Esophagus muscularis mucosa (tissue), 4 donors: ENCODE data around the gene NEDD8. TPM values are rescaled to one million over a fixed set of nuclear protein-coding genes. Genes with fewer than 3 reads are reported as not detected.

ENCODE experiments used
- DNase-seq: peaks from one replicate; pipeline ENCODE4 v3.0.0-alpha.2; 2017; ENCODE audit errors: extremely low spot score
- H3K27ac ChIP-seq, 4 donors: fragments of 200-600 bp; sonication (generic); replicated peaks in 1 of 4; 1 replicate in 3 of 4; 2 replicates in 1 of 4; pipeline ENCODE4 v1.5.1; 2016 to 2019; ENCODE audit warnings: mild to moderate bottlenecking in 1 of 4
- H3K27me3 ChIP-seq, 4 donors: fragments of 200-600 bp; sonication (generic); one replicate each; pipeline versions ENCODE4 v1.5.1 to v1.6.0; 2016 to 2019
- H3K36me3 ChIP-seq, 4 donors: fragments of 200-600 bp; sonication (generic); one replicate each; pipeline ENCODE4 v1.5.1; 2016 to 2019
- H3K4me1 ChIP-seq, 4 donors: fragments of 200-600 bp; sonication (generic); one replicate each; pipeline ENCODE4 v1.5.1; 2016 to 2019
- H3K4me3 ChIP-seq, 4 donors: fragments of 200-600 bp; sonication (generic); 1 replicate in 2 of 4; 2 replicates in 2 of 4; pipeline ENCODE4 v1.5.1; 2016 to 2019; ENCODE audit warnings: mild to moderate bottlenecking in 4 of 4, moderate library complexity in 1 of 4
- H3K9me3 ChIP-seq, 4 donors: fragments of 200-600 bp; sonication (generic); 1 replicate in 3 of 4; 2 replicates in 1 of 4; pipeline ENCODE4 v1.5.1; 2016 to 2019
- EP300 ChIP-seq: sonication (generic); formaldehyde crosslinking; IDR thresholded peaks from one replicate; pipeline ENCODE4 v1.6.1; 2017; ENCODE audit warnings: antibody characterized with exemption
- POLR2A ChIP-seq: fragments of 450-650 bp; IDR thresholded peaks from one replicate; pipeline ENCODE4 v1.6.1; 2017; ENCODE audit warnings: antibody characterized with exemption, moderate library complexity, mild to moderate bottlenecking, low read depth
- POLR2AphosphoS5 ChIP-seq, 2 donors: sonication (generic); formaldehyde crosslinking; IDR thresholded peaks; one replicate each; pipeline ENCODE4 v1.6.1; 2017; ENCODE audit warnings: antibody characterized with exemption in 2 of 2
- WGBS: methylation state at CpG from one replicate; pipeline ENCODE4 v1.1.5; 2018; 5-methylcytosine and 5-hydroxymethylcytosine counted together
- intact Hi-C: fragments of 100-400 bp; cut with DNase I; formaldehyde crosslinking; loops from one replicate; pipeline ENCODE4 v1.15.1; 2023
- total RNA-seq, 4 donors: library from RNA; depleted of rRNA; stranded (reverse); fragments of >200 nt; gene quantifications; one replicate each; pipeline versions ENCODE4 v1.1.0 to v1.2.1, GENCODE V29; 2016
- TF ChIP-seq, protein P1 (sequence below), 3 experiments: fragments of 200-600 bp in 2 of 3; fragments of 450-650 bp in 1 of 3; sonication (generic) in 2 of 3; IDR thresholded peaks; one replicate each; pipeline ENCODE4 v1.5.1; 2017 to 2019; ENCODE audit warnings: antibody characterized with exemption in 3 of 3, mild to moderate bottlenecking in 2 of 3, moderate library complexity in 1 of 3

Gene NEDD8
- total RNA-seq, 4 donors from 2014 or later = 117 to 152 (median 131) TPM

GRCh38 chr14:24256960-24257359 is 24.8 kb upstream of the NEDD8 start:
- no peak for TF ChIP-seq POLR2A
- TF ChIP-seq EP300 = no peak
- TF ChIP-seq, protein P1, sequence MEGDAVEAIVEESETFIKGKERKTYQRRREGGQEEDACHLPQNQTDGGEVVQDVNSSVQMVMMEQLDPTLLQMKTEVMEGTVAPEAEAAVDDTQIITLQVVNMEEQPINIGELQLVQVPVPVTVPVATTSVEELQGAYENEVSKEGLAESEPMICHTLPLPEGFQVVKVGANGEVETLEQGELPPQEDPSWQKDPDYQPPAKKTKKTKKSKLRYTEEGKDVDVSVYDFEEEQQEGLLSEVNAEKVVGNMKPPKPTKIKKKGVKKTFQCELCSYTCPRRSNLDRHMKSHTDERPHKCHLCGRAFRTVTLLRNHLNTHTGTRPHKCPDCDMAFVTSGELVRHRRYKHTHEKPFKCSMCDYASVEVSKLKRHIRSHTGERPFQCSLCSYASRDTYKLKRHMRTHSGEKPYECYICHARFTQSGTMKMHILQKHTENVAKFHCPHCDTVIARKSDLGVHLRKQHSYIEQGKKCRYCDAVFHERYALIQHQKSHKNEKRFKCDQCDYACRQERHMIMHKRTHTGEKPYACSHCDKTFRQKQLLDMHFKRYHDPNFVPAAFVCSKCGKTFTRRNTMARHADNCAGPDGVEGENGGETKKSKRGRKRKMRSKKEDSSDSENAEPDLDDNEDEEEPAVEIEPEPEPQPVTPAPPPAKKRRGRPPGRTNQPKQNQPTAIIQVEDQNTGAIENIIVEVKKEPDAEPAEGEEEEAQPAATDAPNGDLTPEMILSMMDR (IDR thresholded peaks at IDR 0.05) = no peak
- no peak for TF ChIP-seq POLR2AphosphoS5 (IDR thresholded peaks at IDR 0.05)
- DNase-seq = no peak
- Histone ChIP-seq H3K4me3 (no peak overlapping the region), H3K36me3 (peaks cover 0 to 26% (median 0%) of the 10 kb centered on the region in 4 donors), H3K9me3 (no peaks in the 10 kb centered on the region), H3K27ac (no peak overlapping the region), H3K27me3 (no peaks in the 10 kb centered on the region), H3K4me1 (peaks cover 0 to 9% (median 2%) of the 10 kb centered on the region in 4 donors)
- 76% methylated on average over 4 of the region's 4 CpGs for WGBS
- intact Hi-C loops = no loop called here

GRCh38 chr14:24255931-24256711 is 24.0 kb upstream of the NEDD8 start:
- Histone ChIP-seq H3K9me3 (no peaks in the 10 kb centered on the region), H3K4me3 (no peak overlapping the region), H3K4me1 (peaks cover 0 to 9% (median 2%) of the 10 kb centered on the region in 4 donors), H3K36me3 (peaks cover 0 to 26% (median 0%) of the 10 kb centered on the region in 4 donors), H3K27me3 (no peaks in the 10 kb centered on the region), H3K27ac (no peak overlapping the region)
- TF ChIP-seq POLR2A = no peak
- no peak for TF ChIP-seq POLR2AphosphoS5 (IDR thresholded peaks at IDR 0.05)
- TF ChIP-seq, protein P1 (IDR thresholded peaks at IDR 0.05) = no peak
- no peak for TF ChIP-seq EP300
- DNase-seq = no peak
- intact Hi-C loops = no loop called here
- WGBS = 87% methylated on average over 9 of the region's 12 CpGs

- intact Hi-C loops = no loop called here
- TF ChIP-seq POLR2AphosphoS5 (IDR thresholded peaks at IDR 0.05) (no peak), POLR2A (no peak), EP300 (no peak)
- TF ChIP-seq, protein P1 (IDR thresholded peaks at IDR 0.05) = no peak
- 89% methylated on average over 8 of the region's 8 CpGs for WGBS
- Histone ChIP-seq H3K4me3 (no peak overlapping the region), H3K9me3 (no peaks in the 10 kb centered on the region), H3K4me1 (peaks cover 0 to 9% (median 2%) of the 10 kb centered on the region in 4 donors), H3K36me3 (peaks cover 0 to 26% (median 0%) of the 10 kb centered on the region in 4 donors), H3K27ac (no peak overlapping the region), H3K27me3 (no peaks in the 10 kb centered on the region)
- no peak for DNase-seq
These were observed 23.3 kb upstream of the NEDD8 start for GRCh38 chr14:24255438-24255837.

- Histone ChIP-seq H3K4me1 (peaks cover 0 to 9% (median 2%) of the 10 kb centered on the region in 4 donors), H3K27me3 (no peaks in the 10 kb centered on the region), H3K27ac (no peak overlapping the region), H3K36me3 (peaks cover 0 to 26% (median 0%) of the 10 kb centered on the region in 4 donors), H3K9me3 (no peaks in the 10 kb centered on the region), H3K4me3 (no peak overlapping the region)
- DNase-seq = no peak
- intact Hi-C loops = no loop called here
- WGBS = 91% methylated on average over 16 of the region's 19 CpGs
- TF ChIP-seq EP300 = no peak
- TF ChIP-seq, protein P1 (IDR thresholded peaks at IDR 0.05) = no peak
- TF ChIP-seq POLR2A = no peak
- TF ChIP-seq POLR2AphosphoS5 (IDR thresholded peaks at IDR 0.05) = no peak
These were observed 22.6 kb upstream of the NEDD8 start for GRCh38 chr14:24254630-24255392.
